ENCODE data around the gene NCLN. TPM values are rescaled to one million over a fixed set of nuclear protein-coding genes. Genes with fewer than 3 reads are reported as not detected.

Gene NCLN
- total RNA-seq, 1 experiment from 2014 or later = 29.2 TPM

Other genes starting within 250 kb of the NCLN start
- 9.1 and 12.0 TPM in 2 replicates for gene ZNF77, start 241.0 kb upstream of the NCLN start, total RNA-seq (2014; rRNA removed; shearing (Covaris generic))
- 0.84 and 3.9 TPM in 2 replicates for gene TLE6, start 208.4 kb upstream of the NCLN start, total RNA-seq (2014; rRNA removed; shearing (Covaris generic))
- not detected in 2 replicates for gene TLE2, start 156.7 kb upstream of the NCLN start, total RNA-seq (2014; rRNA removed; shearing (Covaris generic))
- gene TLE5, start 123.4 kb upstream of the NCLN start, total RNA-seq (2014; rRNA removed; shearing (Covaris generic)) = 178 and 208 TPM in 2 replicates
- 35.9 and 56.3 TPM in 2 replicates for gene GNA11, start 91.6 kb upstream of the NCLN start, total RNA-seq (2014; rRNA removed; shearing (Covaris generic))
- gene GNA15, start 49.9 kb upstream of the NCLN start, total RNA-seq (2014; rRNA removed; shearing (Covaris generic)) = 36.5 and 42.2 TPM in 2 replicates
- not detected in 2 replicates for gene S1PR4, start 7.2 kb upstream of the NCLN start, total RNA-seq (2014; rRNA removed; shearing (Covaris generic))
- not detected in 2 replicates for gene CELF5, start 38.7 kb downstream of the NCLN start, total RNA-seq (2014; rRNA removed; shearing (Covaris generic))
- 20.9 and 21.2 TPM in 2 replicates for gene NFIC, start 180.7 kb downstream of the NCLN start, total RNA-seq (2014; rRNA removed; shearing (Covaris generic))